GM18861 (cell line): ENCODE data around the gene PHACTR1.
A peak's percentile ranks its signal among the peaks of the same experiment; 100 is the strongest.

Experiments
- ATAC-seq: cut with Tn5 transposase; IDR thresholded peaks from one replicate; pipeline ENCODE4 v1.9.1; 2021; ENCODE audit not compliant: unreplicated experiment

Gene PHACTR1

DNA sequence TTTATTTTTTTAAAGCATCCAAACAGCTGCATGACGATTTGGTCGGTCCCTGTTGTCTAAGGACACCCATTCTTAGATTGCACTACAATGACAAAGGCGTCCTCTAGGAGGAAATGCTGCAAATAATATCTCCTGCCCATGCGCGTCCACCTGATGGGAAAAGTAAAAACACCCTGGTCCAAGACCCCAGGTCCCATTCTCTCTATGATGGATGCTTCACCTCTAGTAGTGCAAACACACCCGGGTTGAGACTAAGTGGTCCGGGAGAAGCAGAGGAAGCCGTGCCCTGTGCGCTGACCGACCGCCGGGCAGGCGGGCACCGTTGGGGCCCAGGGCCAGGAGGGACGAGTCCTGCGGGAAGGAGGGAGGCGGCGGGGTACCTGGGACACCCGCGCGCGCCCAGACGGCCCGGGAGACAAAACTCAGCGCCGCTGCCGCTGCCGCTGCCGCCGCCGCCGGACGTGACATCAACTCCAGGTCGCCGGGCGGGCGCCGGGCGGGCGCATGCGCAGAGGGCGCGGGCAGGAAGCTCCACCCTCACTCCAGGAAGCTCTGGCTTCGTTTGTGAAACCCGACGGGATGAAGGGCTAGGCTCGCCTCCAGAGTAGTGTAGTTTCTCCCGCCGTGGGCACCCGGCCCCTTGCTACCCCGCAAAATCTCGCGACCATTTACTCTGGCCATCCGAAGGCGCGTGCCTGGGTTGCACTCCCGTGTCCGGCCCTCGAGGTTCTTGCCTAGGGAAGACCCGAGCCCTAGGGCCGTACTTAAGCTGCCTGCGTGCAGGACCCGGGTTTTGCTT, 611.7 kb downstream of the PHACTR1 start, which contains the start of gene TBC1D7:
Gene TBC1D7, minus strand, starts transcription at position 462 of the 799 bp plus-strand sequence. CDS start 1,639 bp downstream, outside the sequence.
- ATAC-seq: peak; percentile 79

DNA sequence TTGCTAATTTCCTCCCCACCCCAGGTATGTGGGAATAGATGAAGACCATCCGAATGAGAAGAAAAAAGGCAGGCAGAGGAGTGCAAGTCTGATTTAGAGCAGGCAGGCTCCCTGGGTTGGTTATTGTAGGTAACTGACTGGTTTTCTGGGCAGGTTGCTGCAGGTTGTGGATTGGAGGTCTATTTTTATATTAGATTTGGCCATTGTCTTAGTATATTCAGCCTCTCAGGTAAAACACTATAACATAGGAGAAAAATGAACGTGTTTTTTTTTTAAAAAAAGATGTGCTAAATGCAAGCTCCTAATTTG, 612.3 kb downstream of the PHACTR1 start:
- no peak for ATAC-seq

DNA sequence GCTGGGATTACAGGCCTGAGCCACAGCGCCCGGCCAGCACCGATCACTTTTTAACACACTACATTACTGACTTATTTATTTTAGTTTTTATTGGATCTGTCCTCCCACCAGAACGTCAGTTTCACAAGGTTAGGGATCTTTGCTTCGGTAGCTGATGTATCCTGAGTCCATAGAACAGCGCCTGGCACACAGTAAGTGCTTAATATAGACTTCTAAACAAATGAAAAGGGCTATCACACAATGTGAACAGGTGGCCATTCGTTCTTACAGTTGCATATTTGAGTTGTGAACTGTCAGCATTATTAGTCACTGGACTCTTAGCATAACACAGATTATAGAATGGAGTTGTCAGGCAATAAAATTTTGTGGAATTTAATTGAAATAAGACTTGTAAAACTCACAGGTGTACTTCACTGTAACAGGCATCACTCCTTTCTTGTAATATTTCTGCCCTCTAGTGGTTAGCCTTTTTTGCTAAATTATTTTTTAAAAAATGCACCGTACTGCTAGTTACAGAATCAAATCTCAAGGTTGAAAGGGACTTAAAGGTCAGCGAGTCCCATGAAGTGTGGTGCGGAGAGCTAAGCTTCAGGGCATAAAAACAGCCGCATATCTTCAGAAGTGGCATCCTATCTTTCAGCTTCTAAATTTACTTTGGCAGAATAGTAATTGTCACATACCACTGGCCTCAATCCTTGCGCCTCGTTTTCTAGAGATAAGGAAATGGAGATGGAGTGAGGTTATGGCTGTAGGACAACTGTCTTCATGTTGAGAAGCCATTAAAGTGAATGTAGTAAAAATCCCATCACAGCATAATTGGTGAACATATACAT, 615.2 kb downstream of the PHACTR1 start:
- ATAC-seq: no peak

DNA sequence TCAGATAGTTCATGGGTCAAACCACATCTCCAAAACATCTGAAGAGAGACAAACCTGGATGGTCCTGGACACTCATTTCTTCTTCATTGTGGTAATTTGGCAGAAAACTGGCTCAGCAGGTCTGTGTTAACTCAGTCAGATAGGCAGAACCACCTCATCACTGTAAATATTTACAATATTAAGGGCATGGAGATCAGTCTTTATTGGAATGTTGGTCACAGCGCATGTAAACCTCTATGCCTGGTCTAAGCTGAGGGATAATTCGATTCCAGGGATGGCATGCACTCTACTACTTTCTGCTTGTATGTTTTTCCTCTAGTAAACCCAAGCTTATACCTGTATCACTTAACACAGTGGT, 615.8 kb downstream of the PHACTR1 start:
- no peak for ATAC-seq

DNA sequence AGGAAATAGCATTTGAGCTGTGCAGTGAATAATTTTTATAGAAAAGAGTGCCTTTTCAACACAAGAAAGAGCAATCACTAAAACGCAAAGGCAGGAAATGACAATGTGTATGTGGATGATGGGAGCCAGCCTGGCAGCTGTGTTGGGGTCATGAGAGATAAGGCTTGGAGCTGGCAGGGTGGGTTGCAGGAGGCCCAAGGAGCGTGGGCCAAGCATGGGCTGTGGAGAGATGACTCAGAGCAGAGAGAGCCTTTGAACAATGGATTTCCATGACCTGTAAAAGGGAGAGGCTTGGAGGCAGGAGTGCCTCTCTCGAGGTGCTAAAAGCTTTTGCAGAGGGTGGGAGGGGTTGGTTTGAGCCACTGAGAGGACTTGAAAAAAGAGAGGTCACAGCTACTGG, 618.4 kb downstream of the PHACTR1 start:
- no peak for ATAC-seq

DNA sequence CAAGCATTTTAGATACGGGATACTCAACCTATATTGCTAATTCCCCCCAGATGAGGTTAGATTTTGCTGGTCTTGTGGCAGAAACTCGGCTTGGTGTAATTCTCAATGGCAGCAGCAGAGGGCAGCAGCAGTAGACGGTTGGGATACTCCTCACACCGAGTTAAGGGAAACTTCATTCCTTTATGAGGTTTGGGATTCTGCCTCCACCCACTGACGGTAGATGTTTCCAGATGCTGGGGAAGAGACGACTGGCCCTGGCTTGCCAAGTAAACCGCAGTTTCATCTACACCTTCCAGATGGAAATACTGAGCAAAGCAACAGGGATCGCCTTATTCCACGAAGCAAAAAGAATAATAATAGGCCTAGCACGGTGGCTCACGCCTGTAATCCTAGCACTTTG, 620.0 kb downstream of the PHACTR1 start:
- ATAC-seq: no peak

DNA sequence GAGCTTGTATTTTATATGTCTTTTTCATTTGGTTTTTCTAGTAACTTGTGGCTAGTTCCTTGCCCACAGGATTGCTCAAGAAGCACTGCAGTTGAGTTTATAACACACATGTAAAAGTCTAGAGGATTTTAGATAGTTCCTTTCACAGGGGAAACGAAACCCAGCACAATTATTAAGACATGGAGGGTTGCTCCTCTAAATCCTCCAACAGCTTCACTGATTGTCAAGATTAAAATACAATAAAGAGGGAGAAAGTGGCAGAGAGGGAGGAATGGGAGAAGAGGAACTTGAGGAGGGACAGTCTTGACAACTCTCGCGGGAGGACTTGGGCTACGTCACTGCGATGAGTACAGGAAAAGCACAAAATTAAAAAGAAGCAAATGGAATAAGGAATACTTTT, 621.5 kb downstream of the PHACTR1 start:
- no peak for ATAC-seq
